Measurements from ENCODE around the gene PAXX. TPM values are rescaled to one million over a fixed set of nuclear protein-coding genes. Genes with fewer than 3 reads are reported as not detected.

The PAXX gene
- total RNA-seq, 1 experiment from 2014 or later = 64.0 TPM

DNA sequence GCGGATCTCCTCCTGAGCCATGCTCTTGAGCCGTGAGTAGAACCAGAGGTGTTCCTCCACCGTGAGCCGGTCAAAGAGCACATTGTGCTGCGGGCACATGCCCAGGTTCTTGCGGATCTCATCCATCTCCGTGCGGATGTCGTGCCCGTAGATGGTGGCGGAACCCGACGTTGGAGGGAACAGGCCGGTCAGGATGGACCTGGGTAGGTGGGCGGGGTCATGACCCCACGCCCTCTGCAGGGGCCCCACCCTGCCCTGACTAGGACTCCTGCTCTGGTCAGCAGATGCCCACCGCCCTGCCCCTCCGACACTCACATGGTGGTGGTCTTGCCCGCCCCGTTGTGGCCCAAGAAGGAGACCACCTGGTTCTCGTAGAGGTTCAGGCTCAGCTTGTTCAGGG lies 23.8 kb downstream of the PAXX start:
- in situ Hi-C loops (cut with HindIII; ENCODE audit: low pct_unique_long_range_greater_than_20kb, low sequenced_read_pairs) = no loop called here
- H3K4me1 ChIP-seq (ENCODE audit: control insufficient read depth, insufficient read depth, low read length) = no peaks in the 10 kb centered on the region
- H3K4me3 ChIP-seq (ENCODE audit: low read depth in 2 of 2, low read length in 2 of 2) = no peak overlapping the region
- ATAC-seq = no peak
- TF ChIP-seq POLR2AphosphoS5 (IDR thresholded peaks at IDR 0.05; ENCODE audit: low read depth, low read length) = no peak
- TF ChIP-seq TCF7L2 (IDR thresholded peaks at IDR 0.05; ENCODE audit: low read depth, low read length) = no peak
- TF ChIP-seq, protein P1, sequence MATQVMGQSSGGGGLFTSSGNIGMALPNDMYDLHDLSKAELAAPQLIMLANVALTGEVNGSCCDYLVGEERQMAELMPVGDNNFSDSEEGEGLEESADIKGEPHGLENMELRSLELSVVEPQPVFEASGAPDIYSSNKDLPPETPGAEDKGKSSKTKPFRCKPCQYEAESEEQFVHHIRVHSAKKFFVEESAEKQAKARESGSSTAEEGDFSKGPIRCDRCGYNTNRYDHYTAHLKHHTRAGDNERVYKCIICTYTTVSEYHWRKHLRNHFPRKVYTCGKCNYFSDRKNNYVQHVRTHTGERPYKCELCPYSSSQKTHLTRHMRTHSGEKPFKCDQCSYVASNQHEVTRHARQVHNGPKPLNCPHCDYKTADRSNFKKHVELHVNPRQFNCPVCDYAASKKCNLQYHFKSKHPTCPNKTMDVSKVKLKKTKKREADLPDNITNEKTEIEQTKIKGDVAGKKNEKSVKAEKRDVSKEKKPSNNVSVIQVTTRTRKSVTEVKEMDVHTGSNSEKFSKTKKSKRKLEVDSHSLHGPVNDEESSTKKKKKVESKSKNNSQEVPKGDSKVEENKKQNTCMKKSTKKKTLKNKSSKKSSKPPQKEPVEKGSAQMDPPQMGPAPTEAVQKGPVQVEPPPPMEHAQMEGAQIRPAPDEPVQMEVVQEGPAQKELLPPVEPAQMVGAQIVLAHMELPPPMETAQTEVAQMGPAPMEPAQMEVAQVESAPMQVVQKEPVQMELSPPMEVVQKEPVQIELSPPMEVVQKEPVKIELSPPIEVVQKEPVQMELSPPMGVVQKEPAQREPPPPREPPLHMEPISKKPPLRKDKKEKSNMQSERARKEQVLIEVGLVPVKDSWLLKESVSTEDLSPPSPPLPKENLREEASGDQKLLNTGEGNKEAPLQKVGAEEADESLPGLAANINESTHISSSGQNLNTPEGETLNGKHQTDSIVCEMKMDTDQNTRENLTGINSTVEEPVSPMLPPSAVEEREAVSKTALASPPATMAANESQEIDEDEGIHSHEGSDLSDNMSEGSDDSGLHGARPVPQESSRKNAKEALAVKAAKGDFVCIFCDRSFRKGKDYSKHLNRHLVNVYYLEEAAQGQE (IDR thresholded peaks at IDR 0.05; ENCODE audit: insufficient read depth in 1 of 2, low read depth in 2 of 2, low read length in 1 of 2) = no peak
- no peak for TF ChIP-seq SIN3A (IDR thresholded peaks at IDR 0.05; ENCODE audit: borderline replicate concordance, insufficient read depth, low read depth, low read length)
- TF ChIP-seq, protein P2, sequence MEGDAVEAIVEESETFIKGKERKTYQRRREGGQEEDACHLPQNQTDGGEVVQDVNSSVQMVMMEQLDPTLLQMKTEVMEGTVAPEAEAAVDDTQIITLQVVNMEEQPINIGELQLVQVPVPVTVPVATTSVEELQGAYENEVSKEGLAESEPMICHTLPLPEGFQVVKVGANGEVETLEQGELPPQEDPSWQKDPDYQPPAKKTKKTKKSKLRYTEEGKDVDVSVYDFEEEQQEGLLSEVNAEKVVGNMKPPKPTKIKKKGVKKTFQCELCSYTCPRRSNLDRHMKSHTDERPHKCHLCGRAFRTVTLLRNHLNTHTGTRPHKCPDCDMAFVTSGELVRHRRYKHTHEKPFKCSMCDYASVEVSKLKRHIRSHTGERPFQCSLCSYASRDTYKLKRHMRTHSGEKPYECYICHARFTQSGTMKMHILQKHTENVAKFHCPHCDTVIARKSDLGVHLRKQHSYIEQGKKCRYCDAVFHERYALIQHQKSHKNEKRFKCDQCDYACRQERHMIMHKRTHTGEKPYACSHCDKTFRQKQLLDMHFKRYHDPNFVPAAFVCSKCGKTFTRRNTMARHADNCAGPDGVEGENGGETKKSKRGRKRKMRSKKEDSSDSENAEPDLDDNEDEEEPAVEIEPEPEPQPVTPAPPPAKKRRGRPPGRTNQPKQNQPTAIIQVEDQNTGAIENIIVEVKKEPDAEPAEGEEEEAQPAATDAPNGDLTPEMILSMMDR (IDR thresholded peaks at IDR 0.05) = no peak
- POLR2A ChIA-PET = no interaction called here
- no peaks in the 10 kb centered on the region for H3K27me3 ChIP-seq (ENCODE audit: control insufficient read depth, insufficient read depth, low read length)
- no peak overlapping the region for H3K27ac ChIP-seq (ENCODE audit: low read length)
- intact Hi-C loops (cut with micrococcal nuclease; ENCODE audit: unreplicated experiment) = no loop called here
- CTCF ChIA-PET = interaction anchor here (0.7 kb wide), 1 partner anchor 44 kb away, joined by 4 read pairs; no protein-coding TSS in a partner anchor
- no TSS peak for BruUV-seq (replicated peaks)
- H3K36me3 ChIP-seq (ENCODE audit: control insufficient read depth, insufficient read depth, low read length) = no peaks in the 10 kb centered on the region
- DNase-seq (ENCODE audit: low read depth, low spot score) = no peak
- no peaks in the 10 kb centered on the region for H3K9me3 ChIP-seq (ENCODE audit: control insufficient read depth, insufficient read depth, low read depth, low read length)

DNA sequence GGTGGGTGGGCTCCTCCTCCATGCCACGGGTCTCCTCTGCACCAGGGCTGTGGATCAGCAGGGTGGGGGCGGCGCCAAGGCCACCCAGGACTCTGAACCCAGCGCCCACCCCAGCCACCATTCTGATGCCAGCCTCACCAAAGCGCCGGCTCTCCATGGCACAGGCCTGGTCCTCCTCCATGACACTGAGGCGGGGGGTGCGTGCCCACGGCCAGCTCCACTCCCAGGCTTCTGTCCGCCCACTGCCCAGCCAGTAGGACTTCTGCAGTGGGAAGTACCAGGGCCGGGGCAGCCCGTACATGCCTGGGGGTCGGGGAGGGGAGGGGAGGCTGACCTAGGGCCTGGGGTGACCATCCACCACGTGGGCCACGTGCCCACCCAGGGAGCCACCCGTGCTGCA lies 24.2 kb downstream of the PAXX start:
- H3K27ac ChIP-seq (ENCODE audit: low read length) = no peak overlapping the region
- CTCF ChIA-PET = no interaction called here
- intact Hi-C loops (cut with micrococcal nuclease; ENCODE audit: unreplicated experiment) = no loop called here
- in situ Hi-C loops (cut with HindIII; ENCODE audit: low pct_unique_long_range_greater_than_20kb, low sequenced_read_pairs) = no loop called here
- H3K4me1 ChIP-seq (ENCODE audit: control insufficient read depth, insufficient read depth, low read length) = no peaks in the 10 kb centered on the region
- no peaks in the 10 kb centered on the region for H3K9me3 ChIP-seq (ENCODE audit: control insufficient read depth, insufficient read depth, low read depth, low read length)
- no peak overlapping the region for H3K4me3 ChIP-seq (ENCODE audit: low read depth in 2 of 2, low read length in 2 of 2)
- DNase-seq (ENCODE audit: low read depth, low spot score) = no peak
- BruUV-seq (replicated peaks) = no TSS peak
- ATAC-seq = no peak
- H3K27me3 ChIP-seq (ENCODE audit: control insufficient read depth, insufficient read depth, low read length) = no peaks in the 10 kb centered on the region
- POLR2A ChIA-PET = no interaction called here
- TF ChIP-seq TCF7L2 (IDR thresholded peaks at IDR 0.05; ENCODE audit: low read depth, low read length) (no peak), SIN3A (IDR thresholded peaks at IDR 0.05; ENCODE audit: borderline replicate concordance, insufficient read depth, low read depth, low read length) (no peak), POLR2AphosphoS5 (IDR thresholded peaks at IDR 0.05; ENCODE audit: low read depth, low read length) (no peak)
- TF ChIP-seq, protein P2 (IDR thresholded peaks at IDR 0.05) = no peak
- TF ChIP-seq, protein P1 (IDR thresholded peaks at IDR 0.05; ENCODE audit: insufficient read depth in 1 of 2, low read depth in 2 of 2, low read length in 1 of 2) = no peak
- no peaks in the 10 kb centered on the region for H3K36me3 ChIP-seq (ENCODE audit: control insufficient read depth, insufficient read depth, low read length)

Measured in Panc1 (cell line).